HepG2 (cell line): ENCODE results near the gene FKBP10. TPM values are rescaled to one million over a fixed set of nuclear protein-coding genes. Genes with fewer than 3 reads are reported as not detected.

ENCODE experiments used
- ADNP ChIP-seq: sonication (generic); formaldehyde crosslinking; IDR thresholded peaks from 2 replicates; pipeline ENCODE4 v1.4.0; 2020; ENCODE audit warnings: missing genetic modification reagents
- MYNN ChIP-seq: sonication (generic); formaldehyde crosslinking; IDR thresholded peaks from 2 replicates; pipeline ENCODE4 v1.4.0; 2020; ENCODE audit warnings: mild to moderate bottlenecking, low read depth, missing genetic modification reagents
- NR1H2 ChIP-seq: sonication (generic); formaldehyde crosslinking; IDR thresholded peaks from 2 replicates; pipeline ENCODE4 v1.8.1; 2022; ENCODE audit warnings: low read depth, missing genetic modification reagents, borderline replicate concordance
- PHF5A ChIP-seq: IDR thresholded peaks from one replicate; pipeline ENCODE4 v1.6.1; 2018; ENCODE audit warnings: low read depth, missing genetic modification reagents; ENCODE audit not compliant: unreplicated experiment
- RARG ChIP-seq: sonication (generic); formaldehyde crosslinking; IDR thresholded peaks from 2 replicates; pipeline ENCODE4 v1.4.0; 2020; ENCODE audit warnings: low read depth, mild to moderate bottlenecking, missing genetic modification reagents
- SKI ChIP-seq: fragments of 450-650 bp; IDR thresholded peaks from one replicate; pipeline ENCODE4 v1.6.1; 2018; ENCODE audit warnings: mild to moderate bottlenecking; ENCODE audit not compliant: partially characterized antibody
- SNAI1 ChIP-seq: sonication (generic); formaldehyde crosslinking; IDR thresholded peaks from 2 replicates; pipeline ENCODE4 v1.5.0; 2020; ENCODE audit warnings: mild to moderate bottlenecking, missing genetic modification reagents, borderline replicate concordance
- YEATS4 ChIP-seq: sonication (generic); formaldehyde crosslinking; IDR thresholded peaks from 2 replicates; pipeline ENCODE4 v1.4.0; 2020; ENCODE audit warnings: missing genetic modification reagents, borderline replicate concordance
- ZC3H4 ChIP-seq: sonication (generic); formaldehyde crosslinking; IDR thresholded peaks from 2 replicates; pipeline ENCODE4 v1.4.0; 2020; ENCODE audit warnings: missing genetic modification reagents, borderline replicate concordance
- ZNF883 ChIP-seq: sonication (generic); formaldehyde crosslinking; IDR thresholded peaks from 2 replicates; pipeline ENCODE4 v1.5.1; 2020; ENCODE audit warnings: mild to moderate bottlenecking, missing genetic modification reagents; ENCODE audit errors: not compliant biosample characterization
- polyA plus RNA-seq, 8 experiments: library from polyadenylated mRNA; depleted of rRNA in 3 of 8; stranded (reverse) in 7 of 8; unstranded in 1 of 8; fragments of >200 nt; fragmentation: Illumina TruSeq in 4 of 8; extraction: Trizol in 4 of 8; gene quantifications; 2 replicates each; pipeline versions ENCODE4 v1.2.1 to v1.2.3, GENCODE V29; 2011 to 2016; ENCODE audit warnings: low read depth in 4 of 8, missing spikeins in 1 of 8, mixed read lengths in 1 of 8; ENCODE audit not compliant: insufficient read depth in 1 of 8
- total RNA-seq, 5 experiments: library from RNA; depleted of rRNA; stranded (reverse); fragments of >200 nt; fragmentation: Illumina TruSeq; extraction: Trizol; gene quantifications; 2 replicates each; pipeline ENCODE4 v1.2.3, GENCODE V29; 2016; ENCODE audit warnings: low read depth in 1 of 5
- TF ChIP-seq, protein P1 (sequence below): sonication (generic); formaldehyde crosslinking; IDR thresholded peaks from 2 replicates; pipeline ENCODE4 v1.4.0; 2020; ENCODE audit warnings: missing genetic modification reagents
- TF ChIP-seq, protein P2 (sequence below): sonication (generic); formaldehyde crosslinking; IDR thresholded peaks from 2 replicates; pipeline ENCODE4 v1.4.0; 2020; ENCODE audit warnings: mild to moderate bottlenecking, missing genetic modification reagents
- TF ChIP-seq, protein P3 (sequence below): sonication (generic); formaldehyde crosslinking; IDR thresholded peaks from 2 replicates; pipeline ENCODE4 v1.4.0; 2020; ENCODE audit warnings: low read depth, mild to moderate bottlenecking, missing genetic modification reagents
- TF ChIP-seq, protein P4 (sequence below): sonication (generic); formaldehyde crosslinking; IDR thresholded peaks from 2 replicates; pipeline ENCODE4 v1.5.1; 2020; ENCODE audit warnings: missing genetic modification reagents, mild to moderate bottlenecking, borderline replicate concordance
- TF ChIP-seq, protein P5 (sequence below): sonication (generic); IDR thresholded peaks from 2 replicates; pipeline ENCODE4 v1.6.1; 2016; ENCODE audit warnings: low read depth, borderline replicate concordance
- TF ChIP-seq, protein P6 (sequence below): sonication (generic); formaldehyde crosslinking; IDR thresholded peaks from 2 replicates; pipeline ENCODE4 v1.4.0; 2020; ENCODE audit warnings: missing genetic modification reagents, borderline replicate concordance

FKBP10 gene
- total and polyA plus RNA-seq, 2 of the 13 experiments (the other 11 are each of a cell fraction or from before 2014, with no cell fraction given) = 149 to 573 TPM

DNA sequence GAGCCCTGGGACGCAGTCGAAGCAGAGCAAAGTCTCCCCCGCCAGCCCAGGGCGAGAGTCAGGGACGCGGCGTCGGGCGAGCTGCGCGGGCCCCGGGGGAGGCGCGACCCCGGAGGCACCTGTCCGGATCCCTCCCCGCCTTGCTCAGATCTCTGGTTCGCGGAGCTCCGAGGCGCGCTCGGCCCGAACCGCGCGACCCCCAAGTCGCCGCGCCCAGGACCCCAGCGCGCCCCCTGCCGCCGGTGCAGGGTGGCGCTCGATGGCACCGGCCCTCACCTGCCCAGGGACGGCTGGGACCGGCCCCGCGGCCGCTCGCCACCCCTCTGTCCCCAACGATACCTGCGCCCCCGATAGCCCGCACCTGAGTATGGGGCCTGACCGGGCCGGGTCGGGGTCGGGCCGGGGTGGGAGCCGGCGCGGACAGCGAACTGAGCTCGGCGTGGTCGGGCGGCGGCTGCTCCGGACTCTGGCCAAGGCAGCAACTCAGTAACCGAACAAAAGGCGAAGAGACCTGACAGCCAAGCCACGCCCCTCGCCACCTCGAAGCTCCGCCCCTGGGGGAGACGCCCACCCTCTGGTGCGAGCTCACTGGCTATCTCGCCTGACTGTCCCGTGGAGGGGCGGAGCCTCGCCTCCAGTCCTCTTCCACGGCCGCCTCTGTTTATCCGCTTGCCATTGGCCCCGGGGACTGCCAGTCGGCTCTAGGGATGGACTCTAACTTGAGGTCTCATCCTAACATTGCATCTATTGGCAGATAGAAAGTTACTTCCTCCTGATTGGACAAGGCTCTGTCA, 26.4 kb upstream of the FKBP10 start, which contains the start of gene JUP (continued):
- TF ChIP-seq, protein P1, sequence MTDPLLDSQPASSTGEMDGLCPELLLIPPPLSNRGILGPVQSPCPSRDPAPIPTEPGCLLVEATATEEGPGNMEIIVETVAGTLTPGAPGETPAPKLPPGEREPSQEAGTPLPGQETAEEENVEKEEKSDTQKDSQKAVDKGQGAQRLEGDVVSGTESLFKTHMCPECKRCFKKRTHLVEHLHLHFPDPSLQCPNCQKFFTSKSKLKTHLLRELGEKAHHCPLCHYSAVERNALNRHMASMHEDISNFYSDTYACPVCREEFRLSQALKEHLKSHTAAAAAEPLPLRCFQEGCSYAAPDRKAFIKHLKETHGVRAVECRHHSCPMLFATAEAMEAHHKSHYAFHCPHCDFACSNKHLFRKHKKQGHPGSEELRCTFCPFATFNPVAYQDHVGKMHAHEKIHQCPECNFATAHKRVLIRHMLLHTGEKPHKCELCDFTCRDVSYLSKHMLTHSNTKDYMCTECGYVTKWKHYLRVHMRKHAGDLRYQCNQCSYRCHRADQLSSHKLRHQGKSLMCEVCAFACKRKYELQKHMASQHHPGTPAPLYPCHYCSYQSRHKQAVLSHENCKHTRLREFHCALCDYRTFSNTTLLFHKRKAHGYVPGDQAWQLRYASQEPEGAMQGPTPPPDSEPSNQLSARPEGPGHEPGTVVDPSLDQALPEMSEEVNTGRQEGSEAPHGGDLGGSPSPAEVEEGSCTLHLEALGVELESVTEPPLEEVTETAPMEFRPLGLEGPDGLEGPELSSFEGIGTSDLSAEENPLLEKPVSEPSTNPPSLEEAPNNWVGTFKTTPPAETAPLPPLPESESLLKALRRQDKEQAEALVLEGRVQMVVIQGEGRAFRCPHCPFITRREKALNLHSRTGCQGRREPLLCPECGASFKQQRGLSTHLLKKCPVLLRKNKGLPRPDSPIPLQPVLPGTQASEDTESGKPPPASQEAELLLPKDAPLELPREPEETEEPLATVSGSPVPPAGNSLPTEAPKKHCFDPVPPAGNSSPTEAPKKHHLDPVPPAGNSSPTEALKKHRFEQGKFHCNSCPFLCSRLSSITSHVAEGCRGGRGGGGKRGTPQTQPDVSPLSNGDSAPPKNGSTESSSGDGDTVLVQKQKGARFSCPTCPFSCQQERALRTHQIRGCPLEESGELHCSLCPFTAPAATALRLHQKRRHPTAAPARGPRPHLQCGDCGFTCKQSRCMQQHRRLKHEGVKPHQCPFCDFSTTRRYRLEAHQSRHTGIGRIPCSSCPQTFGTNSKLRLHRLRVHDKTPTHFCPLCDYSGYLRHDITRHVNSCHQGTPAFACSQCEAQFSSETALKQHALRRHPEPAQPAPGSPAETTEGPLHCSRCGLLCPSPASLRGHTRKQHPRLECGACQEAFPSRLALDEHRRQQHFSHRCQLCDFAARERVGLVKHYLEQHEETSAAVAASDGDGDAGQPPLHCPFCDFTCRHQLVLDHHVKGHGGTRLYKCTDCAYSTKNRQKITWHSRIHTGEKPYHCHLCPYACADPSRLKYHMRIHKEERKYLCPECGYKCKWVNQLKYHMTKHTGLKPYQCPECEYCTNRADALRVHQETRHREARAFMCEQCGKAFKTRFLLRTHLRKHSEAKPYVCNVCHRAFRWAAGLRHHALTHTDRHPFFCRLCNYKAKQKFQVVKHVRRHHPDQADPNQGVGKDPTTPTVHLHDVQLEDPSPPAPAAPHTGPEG (CRISPR knock-in tag) = peak; percentile 97
- TF ChIP-seq, protein P2, sequence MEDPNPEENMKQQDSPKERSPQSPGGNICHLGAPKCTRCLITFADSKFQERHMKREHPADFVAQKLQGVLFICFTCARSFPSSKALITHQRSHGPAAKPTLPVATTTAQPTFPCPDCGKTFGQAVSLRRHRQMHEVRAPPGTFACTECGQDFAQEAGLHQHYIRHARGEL (CRISPR knock-in tag) = no peak; the same call in 1 of the 2 replicates
- TF ChIP-seq ZC3H4 (CRISPR knock-in tag) (no peak), YEATS4 (CRISPR knock-in tag) (peak; percentile 92), MYNN (CRISPR knock-in tag) (0 out of 2 replicates have a peak, but pooled peaks have one; percentile 24), PHF5A (CRISPR knock-in tag) (no peak), ZNF883 (peak; percentile 82), SNAI1 (no peak), SKI (peak; percentile 24), ADNP (CRISPR knock-in tag) (peak; percentile 94), NR1H2 (CRISPR knock-in tag) (no peak), RARG (CRISPR knock-in tag) (no peak)
- TF ChIP-seq, protein P3, sequence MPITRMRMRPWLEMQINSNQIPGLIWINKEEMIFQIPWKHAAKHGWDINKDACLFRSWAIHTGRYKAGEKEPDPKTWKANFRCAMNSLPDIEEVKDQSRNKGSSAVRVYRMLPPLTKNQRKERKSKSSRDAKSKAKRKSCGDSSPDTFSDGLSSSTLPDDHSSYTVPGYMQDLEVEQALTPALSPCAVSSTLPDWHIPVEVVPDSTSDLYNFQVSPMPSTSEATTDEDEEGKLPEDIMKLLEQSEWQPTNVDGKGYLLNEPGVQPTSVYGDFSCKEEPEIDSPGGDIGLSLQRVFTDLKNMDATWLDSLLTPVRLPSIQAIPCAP (CRISPR knock-in tag) = no peak
- TF ChIP-seq, protein P4, sequence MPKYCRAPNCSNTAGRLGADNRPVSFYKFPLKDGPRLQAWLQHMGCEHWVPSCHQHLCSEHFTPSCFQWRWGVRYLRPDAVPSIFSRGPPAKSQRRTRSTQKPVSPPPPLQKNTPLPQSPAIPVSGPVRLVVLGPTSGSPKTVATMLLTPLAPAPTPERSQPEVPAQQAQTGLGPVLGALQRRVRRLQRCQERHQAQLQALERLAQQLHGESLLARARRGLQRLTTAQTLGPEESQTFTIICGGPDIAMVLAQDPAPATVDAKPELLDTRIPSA (CRISPR knock-in tag) = no peak
- TF ChIP-seq, protein P5, sequence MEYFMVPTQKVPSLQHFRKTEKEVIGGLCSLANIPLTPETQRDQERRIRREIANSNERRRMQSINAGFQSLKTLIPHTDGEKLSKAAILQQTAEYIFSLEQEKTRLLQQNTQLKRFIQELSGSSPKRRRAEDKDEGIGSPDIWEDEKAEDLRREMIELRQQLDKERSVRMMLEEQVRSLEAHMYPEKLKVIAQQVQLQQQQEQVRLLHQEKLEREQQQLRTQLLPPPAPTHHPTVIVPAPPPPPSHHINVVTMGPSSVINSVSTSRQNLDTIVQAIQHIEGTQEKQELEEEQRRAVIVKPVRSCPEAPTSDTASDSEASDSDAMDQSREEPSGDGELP = no peak
- TF ChIP-seq, protein P6, sequence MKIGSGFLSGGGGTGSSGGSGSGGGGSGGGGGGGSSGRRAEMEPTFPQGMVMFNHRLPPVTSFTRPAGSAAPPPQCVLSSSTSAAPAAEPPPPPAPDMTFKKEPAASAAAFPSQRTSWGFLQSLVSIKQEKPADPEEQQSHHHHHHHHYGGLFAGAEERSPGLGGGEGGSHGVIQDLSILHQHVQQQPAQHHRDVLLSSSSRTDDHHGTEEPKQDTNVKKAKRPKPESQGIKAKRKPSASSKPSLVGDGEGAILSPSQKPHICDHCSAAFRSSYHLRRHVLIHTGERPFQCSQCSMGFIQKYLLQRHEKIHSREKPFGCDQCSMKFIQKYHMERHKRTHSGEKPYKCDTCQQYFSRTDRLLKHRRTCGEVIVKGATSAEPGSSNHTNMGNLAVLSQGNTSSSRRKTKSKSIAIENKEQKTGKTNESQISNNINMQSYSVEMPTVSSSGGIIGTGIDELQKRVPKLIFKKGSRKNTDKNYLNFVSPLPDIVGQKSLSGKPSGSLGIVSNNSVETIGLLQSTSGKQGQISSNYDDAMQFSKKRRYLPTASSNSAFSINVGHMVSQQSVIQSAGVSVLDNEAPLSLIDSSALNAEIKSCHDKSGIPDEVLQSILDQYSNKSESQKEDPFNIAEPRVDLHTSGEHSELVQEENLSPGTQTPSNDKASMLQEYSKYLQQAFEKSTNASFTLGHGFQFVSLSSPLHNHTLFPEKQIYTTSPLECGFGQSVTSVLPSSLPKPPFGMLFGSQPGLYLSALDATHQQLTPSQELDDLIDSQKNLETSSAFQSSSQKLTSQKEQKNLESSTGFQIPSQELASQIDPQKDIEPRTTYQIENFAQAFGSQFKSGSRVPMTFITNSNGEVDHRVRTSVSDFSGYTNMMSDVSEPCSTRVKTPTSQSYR = peak; percentile 6; the same call in 1 of the 2 replicates
